Activated T-cell treated with anti-CD3 and anti-CD28 coated beads, Interleukin-2, amount 50 U/mL, for 1 hour (primary cell): ENCODE data around the gene MT1B.

Source experiments
- DNase-seq: peaks from one replicate; pipeline ENCODE4 v3.0.0-alpha.2; 2020

The MT1B gene

DNA sequence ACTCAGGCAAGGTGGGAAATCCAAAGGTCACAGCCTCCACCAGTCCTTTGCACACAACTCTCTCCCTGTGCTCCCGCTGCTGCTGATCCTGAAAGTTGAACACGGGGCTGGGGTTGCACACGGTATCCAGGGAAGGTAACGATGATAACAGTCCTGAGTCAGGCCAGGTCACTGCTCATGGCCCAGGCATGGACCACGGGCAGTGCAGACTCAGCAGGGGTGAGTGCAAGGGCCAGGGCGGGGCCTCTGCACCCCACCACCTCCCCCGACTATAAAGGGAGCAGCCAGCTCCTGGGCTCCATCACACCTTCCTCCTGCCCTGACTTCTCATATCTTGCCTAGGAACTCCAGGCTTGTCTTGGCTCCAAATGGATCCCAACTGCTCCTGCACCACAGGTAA is at the start of gene MT1B:
MT1B (plus strand) TSS at position 301 of the 400 bp plus-strand sequence; CDS start at position 369, 68 bp downstream.
- no peak for DNase-seq

DNA sequence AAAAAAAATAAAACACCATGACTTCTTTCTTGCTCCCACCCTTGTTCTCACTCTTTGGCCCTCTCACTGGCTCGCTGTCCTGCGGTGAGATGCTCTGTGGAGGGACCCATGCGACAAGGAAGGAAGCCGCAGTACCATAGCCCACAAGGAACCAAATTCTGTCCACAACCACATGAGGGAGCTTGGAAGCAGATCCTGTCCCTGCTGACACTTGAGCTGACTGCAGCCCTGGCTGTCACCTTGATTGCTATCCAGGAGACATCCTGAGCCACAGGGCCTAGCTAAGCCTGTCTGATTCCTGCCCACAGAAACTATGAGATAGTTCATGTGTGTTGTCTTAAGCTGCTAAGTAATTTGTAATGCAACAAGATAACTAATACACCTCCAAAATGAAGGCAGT is 48.1 kb upstream of the MT1B start:
- DNase-seq = no peak

DNA sequence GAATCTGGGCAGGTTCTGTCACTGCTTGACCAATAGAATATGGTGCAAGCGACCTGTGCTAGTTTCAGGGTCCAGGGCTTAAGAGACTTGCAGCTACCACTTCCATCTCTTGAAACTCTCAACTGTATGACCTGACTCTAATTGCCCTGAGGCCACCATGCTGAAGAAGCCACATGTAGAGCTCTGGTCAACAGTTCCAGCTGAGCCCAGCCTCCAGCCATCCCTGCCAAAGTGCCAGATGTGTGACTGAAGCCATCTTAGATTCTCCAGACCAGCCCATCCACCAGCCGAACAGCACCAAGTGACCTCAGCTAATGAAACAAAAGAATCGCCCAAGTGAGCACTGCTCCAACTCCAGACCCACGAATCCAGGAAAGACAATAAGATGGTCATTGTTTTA is 46.7 kb upstream of the MT1B start:
- no peak for DNase-seq

- DNase-seq = no peak
Observed at GRCh38 chr16:56605475-56605874, 46.2 kb upstream of the MT1B start.

GRCh38 chr16:56606071-56606475 is 45.6 kb upstream of the MT1B start:
- no peak for DNase-seq

DNA sequence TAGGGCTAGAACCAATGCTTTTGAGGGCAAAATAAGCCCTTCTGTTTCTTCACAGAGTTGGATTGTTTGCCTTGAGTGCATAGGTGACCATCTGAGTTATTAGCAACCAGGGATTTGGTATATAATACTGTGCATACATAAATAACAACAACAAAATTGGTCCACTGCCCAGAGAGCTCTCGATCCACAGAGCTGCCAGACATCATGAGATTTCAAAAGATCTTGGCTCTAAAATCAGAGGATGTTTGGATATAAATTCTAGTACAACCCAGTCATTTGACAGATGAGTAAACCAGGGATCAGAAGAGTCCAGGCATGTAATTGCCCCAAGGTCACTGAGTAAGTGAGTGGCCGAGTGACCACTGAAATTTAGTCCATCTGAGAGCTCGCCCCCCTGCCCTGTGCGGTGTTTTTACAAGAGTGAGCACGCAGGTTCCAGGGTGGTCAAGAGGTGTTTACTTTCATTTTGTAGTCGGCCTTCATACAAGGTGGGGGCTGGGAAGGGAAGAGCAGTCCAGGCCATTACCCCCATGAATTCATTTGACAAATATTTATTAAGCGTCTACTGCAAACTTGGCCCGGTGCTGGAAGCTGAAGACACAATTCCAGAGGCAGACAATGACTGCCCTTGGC is 45.1 kb upstream of the MT1B start:
- DNase-seq = no peak

GRCh38 chr16:56607109-56607618 is 44.5 kb upstream of the MT1B start:
- no peak for DNase-seq

DNA sequence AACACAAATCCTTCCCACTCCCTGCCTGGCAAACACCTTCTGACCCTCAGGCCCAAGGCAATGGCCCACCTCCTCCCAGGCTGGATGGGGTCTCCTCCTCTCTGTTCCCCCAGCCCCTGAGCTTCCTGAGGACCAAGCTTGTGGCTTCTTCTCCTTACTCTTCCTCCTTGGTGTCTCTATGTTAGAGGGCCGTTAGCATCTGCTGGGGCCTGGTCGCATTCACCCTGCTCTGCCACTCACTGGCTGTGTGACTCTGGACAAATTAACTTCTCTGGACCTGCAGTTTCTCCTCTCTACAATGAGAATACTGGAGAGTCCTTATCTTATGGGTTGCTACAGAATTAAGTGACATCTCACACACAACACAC is 44.0 kb upstream of the MT1B start:
- no peak for DNase-seq

DNA sequence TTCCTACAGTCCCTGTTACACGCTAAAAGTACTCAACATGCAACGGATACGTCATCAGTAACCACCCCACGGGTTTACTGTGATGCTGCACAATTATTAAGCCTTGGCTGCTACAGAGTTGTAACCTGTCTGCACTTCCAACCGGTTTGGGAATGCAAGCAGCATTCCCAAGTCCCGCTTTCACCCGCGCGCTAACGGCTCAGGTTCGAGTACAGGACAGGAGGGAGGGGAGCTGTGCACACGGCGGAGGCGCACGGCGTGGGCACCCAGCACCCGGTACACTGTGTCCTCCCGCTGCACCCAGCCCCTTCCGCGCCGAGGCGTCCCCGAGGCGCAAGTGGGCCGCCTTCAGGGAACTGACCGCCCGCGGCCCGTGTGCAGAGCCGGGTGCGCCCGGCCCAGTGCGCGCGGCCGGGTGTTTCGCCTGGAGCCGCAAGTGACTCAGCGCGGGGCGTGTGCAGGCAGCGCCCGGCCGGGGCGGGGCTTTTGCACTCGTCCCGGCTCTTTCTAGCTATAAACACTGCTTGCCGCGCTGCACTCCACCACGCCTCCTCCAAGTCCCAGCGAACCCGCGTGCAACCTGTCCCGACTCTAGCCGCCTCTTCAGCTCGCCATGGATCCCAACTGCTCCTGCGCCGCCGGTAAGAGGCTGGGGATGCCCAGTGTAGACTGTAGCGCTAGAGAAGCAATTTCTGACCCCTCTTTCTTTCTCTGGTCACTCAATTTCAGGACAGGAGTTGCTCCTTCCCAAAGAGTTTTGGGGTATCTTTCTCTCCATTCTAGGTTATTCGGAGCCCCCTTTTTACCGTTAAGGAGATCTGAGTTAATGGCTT is 43.4 kb upstream of the MT1B start, which contains the start of gene MT2A:
MT2A (plus strand) TSS at position 542 of the 833 bp plus-strand sequence; CDS start at position 614, 72 bp downstream.
- peak; percentile 86 for DNase-seq

GRCh38 chr16:56608876-56609462 is 42.7 kb upstream of the MT1B start:
- peak; percentile 28 for DNase-seq

GRCh38 chr16:56609463-56609921 is 42.2 kb upstream of the MT1B start:
- DNase-seq = peak; percentile 54

DNA sequence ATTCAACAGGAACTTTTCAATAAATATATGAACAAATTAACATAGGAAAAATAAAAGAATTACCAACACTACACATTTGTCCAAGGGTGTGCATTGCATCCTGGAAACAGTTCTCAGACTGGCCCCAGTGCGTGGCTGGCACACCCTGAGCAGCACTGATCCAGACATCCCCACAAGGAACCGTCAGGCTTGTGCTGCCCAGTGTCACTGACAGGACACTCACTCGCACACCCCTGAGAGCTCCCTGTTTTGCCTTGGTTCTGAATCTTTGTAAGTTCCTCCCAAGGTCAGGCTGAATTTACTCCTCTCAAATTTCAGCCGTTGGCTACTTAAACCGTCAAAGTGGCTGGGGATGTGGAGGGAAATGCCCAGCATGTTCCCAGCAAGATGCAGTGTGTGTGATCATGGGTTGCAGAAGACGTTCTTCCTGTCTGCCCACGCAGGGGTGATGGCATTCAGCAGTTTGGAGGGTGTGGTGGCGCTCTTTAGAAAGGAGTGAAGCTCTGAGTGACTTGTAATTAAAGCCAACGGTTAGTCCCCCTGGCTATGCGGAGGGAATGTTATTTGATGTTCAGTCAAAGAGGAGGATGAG is 41.6 kb upstream of the MT1B start:
- DNase-seq = peak; percentile 55

GRCh38 chr16:56610609-56611111 is 41.0 kb upstream of the MT1B start:
- DNase-seq = no peak

DNA sequence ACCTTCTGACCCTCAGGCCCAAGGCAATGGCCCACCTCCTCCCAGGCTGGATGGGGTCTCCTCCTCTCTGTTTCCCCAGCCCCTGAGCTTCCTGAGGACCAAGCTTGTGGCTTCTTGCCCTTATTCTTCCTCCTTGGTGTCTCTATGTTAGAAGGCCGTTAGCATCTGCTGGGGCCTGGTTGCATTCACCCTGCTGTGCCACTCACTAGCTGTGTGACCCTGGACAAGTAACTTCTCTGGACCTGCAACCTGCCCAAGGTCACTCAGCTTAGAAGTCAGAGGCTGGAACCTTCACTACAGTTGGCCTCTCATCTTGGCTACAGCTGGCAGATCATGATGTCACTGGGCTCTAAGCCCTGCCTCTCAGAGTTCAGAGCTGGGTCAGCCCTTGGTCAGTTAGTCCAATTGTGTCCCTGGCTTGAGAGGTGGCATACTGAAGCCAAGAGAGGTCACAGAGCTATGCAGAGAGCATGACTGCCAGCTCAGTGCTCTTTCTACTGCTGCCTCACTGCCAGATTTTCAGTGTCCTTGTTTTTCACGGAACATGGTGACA is 40.3 kb upstream of the MT1B start:
- DNase-seq = no peak

- no peak for DNase-seq
Observed at GRCh38 chr16:56613706-56614105, 38.0 kb upstream of the MT1B start.

GRCh38 chr16:56614549-56614991 is 37.1 kb upstream of the MT1B start:
- no peak for DNase-seq

DNA sequence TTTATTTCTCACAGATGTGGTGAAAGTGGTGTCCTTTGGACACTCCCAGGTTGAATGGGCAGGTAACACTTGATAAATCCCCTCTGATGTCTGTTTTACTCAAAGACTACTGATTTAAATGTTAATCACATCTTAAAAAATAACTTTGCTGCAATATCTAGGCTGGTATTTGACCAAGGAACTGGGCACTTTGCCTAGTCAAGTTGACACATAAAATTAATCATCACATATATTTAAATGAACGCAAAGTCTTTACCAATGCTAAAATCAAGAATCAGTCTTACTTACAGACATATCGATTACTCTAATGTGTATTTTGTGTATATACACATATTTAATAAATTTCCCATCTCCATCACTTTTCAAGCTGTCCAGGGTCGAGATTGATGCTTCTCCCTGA is 36.3 kb upstream of the MT1B start:
- no peak for DNase-seq

DNA sequence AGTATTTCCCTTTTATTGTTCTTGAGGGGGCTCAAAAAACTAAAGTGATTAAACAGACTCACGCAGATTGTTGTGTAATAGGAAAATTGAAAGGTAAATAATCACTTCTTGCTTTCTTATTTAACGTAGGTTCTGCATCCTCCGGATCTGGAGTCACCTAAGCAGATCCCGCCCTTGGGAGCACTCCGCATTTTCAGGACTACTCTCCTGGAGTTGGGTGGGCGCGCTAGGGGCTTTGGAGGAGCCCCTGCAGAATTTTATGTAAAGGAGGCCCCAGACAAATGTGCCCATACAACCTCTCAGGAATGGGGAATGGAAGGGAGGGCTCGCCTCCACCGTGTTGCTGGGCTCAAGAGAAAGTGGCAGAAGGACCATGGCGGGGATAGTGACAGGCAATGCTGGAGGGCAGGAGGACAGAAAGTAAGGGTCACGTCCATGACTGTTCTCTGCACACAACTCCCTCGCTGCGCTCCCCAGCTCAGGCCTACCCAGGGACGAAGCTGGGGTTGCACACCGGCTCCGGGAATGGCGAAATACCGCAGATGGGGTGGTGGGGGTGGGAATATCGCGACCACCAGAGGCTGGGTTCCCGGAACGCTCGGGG is 35.0 kb upstream of the MT1B start:
- DNase-seq = no peak

DNA sequence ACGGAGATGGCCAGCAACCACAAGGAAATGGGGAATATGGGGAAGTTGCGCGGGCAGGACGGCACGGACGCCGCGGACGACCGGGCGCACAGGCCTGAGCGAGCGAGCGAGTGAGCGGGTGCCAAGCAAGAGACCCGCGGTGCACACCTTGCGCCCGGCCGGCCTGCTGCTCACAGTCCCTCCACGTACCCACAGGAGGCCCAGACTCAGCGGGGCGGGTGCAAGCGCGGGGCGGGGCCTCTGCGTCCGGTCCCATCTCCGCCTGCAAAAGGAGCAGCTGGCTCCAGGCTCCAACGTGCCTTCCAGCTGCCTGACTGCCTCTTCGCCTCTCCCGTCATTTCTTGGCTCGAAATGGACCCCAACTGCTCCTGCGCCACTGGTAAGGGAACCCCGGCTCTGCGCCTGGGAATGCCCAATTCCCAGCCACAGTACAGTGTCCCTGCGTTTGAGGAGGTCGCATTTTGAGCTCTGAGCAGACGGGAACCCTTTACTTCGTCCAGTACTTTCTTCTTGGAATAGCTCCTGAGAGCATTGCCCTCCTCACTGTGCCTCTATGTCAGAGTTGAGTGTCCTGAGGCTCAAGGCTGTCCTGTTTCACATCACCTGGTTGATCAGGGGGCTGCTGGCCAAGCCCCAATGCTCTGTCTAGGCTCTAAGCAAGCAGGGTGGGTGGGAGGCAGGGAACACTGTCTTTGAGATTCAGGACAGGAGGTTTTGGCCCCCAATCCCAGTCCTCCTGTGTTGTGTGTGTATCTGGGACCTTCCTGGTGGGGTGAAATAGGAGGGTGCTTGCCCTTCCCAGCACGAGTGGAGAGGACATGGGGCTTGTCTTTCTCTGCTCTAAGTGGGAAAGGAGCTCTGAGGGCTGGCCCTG is 34.2 kb upstream of the MT1B start:
- peak; percentile 53 for DNase-seq

- no peak for DNase-seq
Observed at GRCh38 chr16:56618138-56618537, 33.5 kb upstream of the MT1B start.

DNA sequence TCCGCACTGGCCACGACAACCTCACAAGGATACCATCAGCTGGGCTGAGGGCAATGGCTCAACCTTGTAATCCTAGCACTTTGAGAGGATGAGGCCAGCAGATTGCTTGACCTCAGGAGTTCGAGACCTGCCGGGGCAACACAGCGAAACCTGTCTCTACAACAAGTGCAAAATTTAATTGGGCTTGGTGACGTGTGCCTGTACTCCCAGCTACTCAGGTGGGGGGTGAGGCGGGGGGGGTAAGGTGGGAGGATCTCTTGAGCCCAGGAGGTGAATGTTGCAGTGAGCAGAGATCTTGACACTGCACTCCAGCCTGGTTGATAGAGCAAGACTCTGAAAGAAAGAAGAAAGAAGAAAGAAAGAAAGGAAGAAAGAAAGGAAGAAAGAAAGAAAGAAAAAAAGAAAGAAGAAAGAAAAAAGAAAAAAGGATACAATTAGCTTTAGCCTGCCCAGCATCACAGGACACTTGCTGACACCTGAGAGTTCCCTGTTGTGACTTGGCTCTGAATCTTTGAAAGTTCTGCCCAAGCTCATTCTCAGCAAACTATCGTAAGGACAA is 31.3 kb upstream of the MT1B start:
- no peak for DNase-seq
